Prostate gland (tissue), 1 donor: ENCODE data around the gene CPXM2.

Experiments
- POLR2A ChIP-seq: fragments of 450-650 bp; IDR thresholded peaks from one replicate; pipeline ENCODE4 v1.6.1; 2016; ENCODE audit warnings: antibody characterized with exemption, mild to moderate bottlenecking
- POLR2AphosphoS5 ChIP-seq: sonication (generic); formaldehyde crosslinking; IDR thresholded peaks from one replicate; pipeline ENCODE4 v1.6.1; 2017; ENCODE audit warnings: antibody characterized with exemption

DNA sequence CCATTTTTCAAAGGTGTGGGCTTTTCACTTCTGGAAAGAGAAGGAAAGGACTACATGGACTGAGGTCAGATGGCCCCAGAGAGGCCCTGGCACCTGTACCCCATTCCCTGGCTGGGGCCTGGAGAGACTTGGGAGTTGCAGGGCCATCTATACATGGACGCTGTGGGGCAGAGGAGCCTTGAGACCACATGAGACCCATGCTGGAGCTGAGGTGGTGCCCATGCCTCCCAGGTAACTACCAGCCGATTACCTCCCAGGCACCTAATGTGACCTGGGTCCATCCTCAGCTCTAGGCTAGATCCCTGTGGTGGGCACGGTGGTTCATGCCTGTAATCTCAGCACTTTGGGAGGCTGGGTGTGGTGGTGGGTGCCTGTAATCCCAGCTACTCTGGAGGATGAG, 144.2 kb downstream of the CPXM2 start:
- TF ChIP-seq POLR2A, result no peak
- no peak for TF ChIP-seq POLR2AphosphoS5
